Endothelial cell (in vitro differentiated cells): ENCODE results near the gene ITGB5. TPM values are rescaled to one million over a fixed set of nuclear protein-coding genes. Genes with fewer than 3 reads are reported as not detected.

Source experiments
- DNase-seq: peaks from one replicate; pipeline ENCODE4 v3.0.0; 2021; ENCODE audit warnings: low spot score
- H3K27ac Mint-ChIP-seq: one replicate; pipeline ENCODE4 v1.8.0; 2021; ENCODE audit warnings: mixed read lengths, inconsistent platforms; ENCODE audit not compliant: unreplicated experiment
- H3K27me3 Mint-ChIP-seq: one replicate; pipeline ENCODE4 v1.8.0; 2021; ENCODE audit warnings: mild to moderate bottlenecking, moderate library complexity, mixed read lengths, inconsistent platforms; ENCODE audit not compliant: unreplicated experiment
- H3K36me3 Mint-ChIP-seq: one replicate; pipeline ENCODE4 v1.8.0; 2021; ENCODE audit warnings: mild to moderate bottlenecking, low read depth, mixed read lengths, inconsistent platforms; ENCODE audit not compliant: unreplicated experiment
- H3K4me1 Mint-ChIP-seq: one replicate; pipeline ENCODE4 v1.8.0; 2021; ENCODE audit warnings: mild to moderate bottlenecking, mixed read lengths, inconsistent platforms; ENCODE audit not compliant: unreplicated experiment
- H3K4me3 Mint-ChIP-seq: one replicate; pipeline ENCODE4 v1.8.0; 2021; ENCODE audit warnings: mild to moderate bottlenecking, mixed read lengths, inconsistent platforms; ENCODE audit not compliant: unreplicated experiment
- H3K9me3 Mint-ChIP-seq: one replicate; pipeline ENCODE4 v1.8.0; 2021; ENCODE audit warnings: mixed read lengths, inconsistent platforms; ENCODE audit not compliant: unreplicated experiment
- total RNA-seq: library from RNA; stranded (reverse); fragmentation: NEBNext Ultra II Directional; extraction: Animal tissue kit (Norgen Biotek cat#: 25700); gene quantifications from one replicate; pipeline ENCODE4 v1.2.1, GENCODE V29; 2021; ENCODE audit not compliant: unreplicated experiment
- TF ChIP-seq, protein P1 (sequence below): fragments of 200-600 bp; sonication (generic); IDR thresholded peaks from one replicate; pipeline ENCODE4 v1.5.0; 2021; ENCODE audit warnings: antibody characterized with exemption; ENCODE audit not compliant: unreplicated experiment

ITGB5 gene
- total RNA-seq, 1 donor from 2014 or later: 55.2 TPM

- DNase-seq: no peak
These were observed 36.7 kb upstream of the ITGB5 start for GRCh38 chr3:124923833-124924232.

GRCh38 chr3:124920718-124921117 is 33.6 kb upstream of the ITGB5 start:
- Mint-ChIP-seq H3K4me1 (no peaks in the 10 kb centered on the region), H3K27ac (no peak overlapping the region)

More at GRCh38 chr3:124923833-124924232, 36.7 kb upstream of the ITGB5 start:
- H3K9me3 Mint-ChIP-seq: no peaks in the 10 kb centered on the region
- TF ChIP-seq, protein P1, sequence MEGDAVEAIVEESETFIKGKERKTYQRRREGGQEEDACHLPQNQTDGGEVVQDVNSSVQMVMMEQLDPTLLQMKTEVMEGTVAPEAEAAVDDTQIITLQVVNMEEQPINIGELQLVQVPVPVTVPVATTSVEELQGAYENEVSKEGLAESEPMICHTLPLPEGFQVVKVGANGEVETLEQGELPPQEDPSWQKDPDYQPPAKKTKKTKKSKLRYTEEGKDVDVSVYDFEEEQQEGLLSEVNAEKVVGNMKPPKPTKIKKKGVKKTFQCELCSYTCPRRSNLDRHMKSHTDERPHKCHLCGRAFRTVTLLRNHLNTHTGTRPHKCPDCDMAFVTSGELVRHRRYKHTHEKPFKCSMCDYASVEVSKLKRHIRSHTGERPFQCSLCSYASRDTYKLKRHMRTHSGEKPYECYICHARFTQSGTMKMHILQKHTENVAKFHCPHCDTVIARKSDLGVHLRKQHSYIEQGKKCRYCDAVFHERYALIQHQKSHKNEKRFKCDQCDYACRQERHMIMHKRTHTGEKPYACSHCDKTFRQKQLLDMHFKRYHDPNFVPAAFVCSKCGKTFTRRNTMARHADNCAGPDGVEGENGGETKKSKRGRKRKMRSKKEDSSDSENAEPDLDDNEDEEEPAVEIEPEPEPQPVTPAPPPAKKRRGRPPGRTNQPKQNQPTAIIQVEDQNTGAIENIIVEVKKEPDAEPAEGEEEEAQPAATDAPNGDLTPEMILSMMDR: no peak
- no peak overlapping the region for H3K4me3 Mint-ChIP-seq
- H3K27ac Mint-ChIP-seq: no peak overlapping the region
- H3K4me1 Mint-ChIP-seq: no peaks in the 10 kb centered on the region
- peaks cover 2% of the 10 kb centered on the region for H3K27me3 Mint-ChIP-seq
- no peaks in the 10 kb centered on the region for H3K36me3 Mint-ChIP-seq

DNA sequence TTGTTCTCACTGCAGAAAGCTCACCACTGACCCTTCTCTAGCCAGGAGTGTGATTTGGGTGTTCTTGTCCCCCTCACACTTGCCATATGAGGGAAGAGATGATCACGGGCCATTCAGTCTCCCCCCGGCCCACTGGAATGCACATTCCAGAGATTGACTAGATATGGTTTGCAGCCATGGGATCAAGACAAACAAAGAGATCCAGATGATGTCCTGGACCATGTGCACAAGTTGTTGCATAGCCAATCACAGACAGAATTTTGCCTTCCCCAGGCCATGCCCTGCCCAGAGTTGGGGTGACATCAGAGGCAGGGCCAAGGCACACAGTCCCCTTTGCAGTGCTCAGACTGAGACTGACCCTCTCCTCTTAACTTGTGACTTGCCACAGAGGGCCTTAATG is 32.6 kb upstream of the ITGB5 start:
- Mint-ChIP-seq H3K9me3 (no peaks in the 10 kb centered on the region), H3K27me3 (peaks cover 3% of the 10 kb centered on the region), H3K4me1 (no peaks in the 10 kb centered on the region), H3K36me3 (no peaks in the 10 kb centered on the region), H3K4me3 (no peak overlapping the region), H3K27ac (no peak overlapping the region)
- TF ChIP-seq, protein P1: no peak
- DNase-seq: no peak

More at GRCh38 chr3:124920718-124921117, 33.6 kb upstream of the ITGB5 start:
- peaks cover 3% of the 10 kb centered on the region for H3K27me3 Mint-ChIP-seq
- TF ChIP-seq, protein P1: no peak
- no peaks in the 10 kb centered on the region for H3K9me3 Mint-ChIP-seq
- DNase-seq: no peak
- H3K4me3 Mint-ChIP-seq: no peak overlapping the region
- no peaks in the 10 kb centered on the region for H3K36me3 Mint-ChIP-seq

DNA sequence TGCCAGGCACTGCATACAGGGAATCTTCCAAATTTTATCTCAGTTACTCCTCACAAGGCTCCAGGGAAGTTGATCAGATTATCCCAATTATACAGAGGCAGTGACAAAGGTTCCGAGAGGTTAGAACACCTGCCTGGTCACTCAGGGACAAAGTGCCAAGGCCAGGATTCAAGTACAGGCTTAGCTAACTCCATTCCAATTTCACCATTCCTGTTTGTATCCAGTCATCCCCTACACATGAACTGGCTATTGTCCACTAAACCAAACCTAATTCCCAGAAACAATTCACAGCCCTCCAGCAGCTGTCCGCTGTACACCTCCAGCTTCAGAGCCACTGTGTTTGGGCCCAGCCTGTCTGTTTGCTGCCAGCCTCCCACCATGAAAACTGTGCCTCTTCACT is 31.4 kb upstream of the ITGB5 start:
- DNase-seq: no peak
- Mint-ChIP-seq H3K27me3 (peaks cover 2% of the 10 kb centered on the region), H3K4me1 (no peaks in the 10 kb centered on the region), H3K27ac (no peak overlapping the region), H3K36me3 (no peaks in the 10 kb centered on the region), H3K4me3 (no peak overlapping the region), H3K9me3 (no peaks in the 10 kb centered on the region)
- TF ChIP-seq, protein P1: no peak

- Mint-ChIP-seq H3K27ac (no peak overlapping the region), H3K36me3 (no peaks in the 10 kb centered on the region), H3K4me1 (peaks cover 3% of the 10 kb centered on the region), H3K4me3 (no peak overlapping the region), H3K9me3 (no peaks in the 10 kb centered on the region), H3K27me3 (peaks cover 3% of the 10 kb centered on the region)
- TF ChIP-seq, protein P1: no peak
- no peak for DNase-seq
These were observed 29.8 kb upstream of the ITGB5 start for GRCh38 chr3:124916837-124917409.
